Esophagus squamous epithelium (tissue), 4 donors: ENCODE measurements around the gene PDZRN4.

ENCODE experiments used
- CTCF ChIP-seq, 6 experiments: fragments of 450-650 bp in 4 of 6; fragments of 200-600 bp in 2 of 6; sonication (generic) in 2 of 6; IDR thresholded peaks; one replicate each; pipeline ENCODE4 v1.5.1; 2016 to 2019; ENCODE audit warnings: antibody characterized with exemption in 6 of 6, mild to moderate bottlenecking in 4 of 6, moderate library complexity in 4 of 6
- POLR2A ChIP-seq, 4 donors: fragments of 450-650 bp; IDR thresholded peaks; one replicate each; pipeline ENCODE4 v1.6.1; 2017; ENCODE audit warnings: antibody characterized with exemption in 4 of 4, mild to moderate bottlenecking in 4 of 4, moderate library complexity in 3 of 4

GRCh38 chr12:41465526-41465925 lies 277.4 kb downstream of the PDZRN4 start:
- TF ChIP-seq CTCF (IDR thresholded peaks at IDR 0.05) (no peak), POLR2A (IDR thresholded peaks at IDR 0.05) (no peak)
